DOHH2 (cell line): Measurements from ENCODE around the gene PCDHGA6.

Experiments used
- EZH2phosphoT487 ChIP-seq: fragments of 200-600 bp; sonication (generic); IDR thresholded peaks from 2 replicates; pipeline ENCODE4 v1.6.1; 2017; ENCODE audit warnings: borderline replicate concordance, mild to moderate bottlenecking, antibody characterized with exemption, low read length, moderate library complexity, mixed read lengths
- TF ChIP-seq, protein P1 (sequence below): fragments of 200-600 bp; sonication (generic); IDR thresholded peaks from one replicate; pipeline ENCODE4 v1.5.1; 2014; ENCODE audit warnings: antibody characterized with exemption, mild to moderate bottlenecking, low read depth, low read length; ENCODE audit not compliant: poor library complexity, severe bottlenecking

DNA sequence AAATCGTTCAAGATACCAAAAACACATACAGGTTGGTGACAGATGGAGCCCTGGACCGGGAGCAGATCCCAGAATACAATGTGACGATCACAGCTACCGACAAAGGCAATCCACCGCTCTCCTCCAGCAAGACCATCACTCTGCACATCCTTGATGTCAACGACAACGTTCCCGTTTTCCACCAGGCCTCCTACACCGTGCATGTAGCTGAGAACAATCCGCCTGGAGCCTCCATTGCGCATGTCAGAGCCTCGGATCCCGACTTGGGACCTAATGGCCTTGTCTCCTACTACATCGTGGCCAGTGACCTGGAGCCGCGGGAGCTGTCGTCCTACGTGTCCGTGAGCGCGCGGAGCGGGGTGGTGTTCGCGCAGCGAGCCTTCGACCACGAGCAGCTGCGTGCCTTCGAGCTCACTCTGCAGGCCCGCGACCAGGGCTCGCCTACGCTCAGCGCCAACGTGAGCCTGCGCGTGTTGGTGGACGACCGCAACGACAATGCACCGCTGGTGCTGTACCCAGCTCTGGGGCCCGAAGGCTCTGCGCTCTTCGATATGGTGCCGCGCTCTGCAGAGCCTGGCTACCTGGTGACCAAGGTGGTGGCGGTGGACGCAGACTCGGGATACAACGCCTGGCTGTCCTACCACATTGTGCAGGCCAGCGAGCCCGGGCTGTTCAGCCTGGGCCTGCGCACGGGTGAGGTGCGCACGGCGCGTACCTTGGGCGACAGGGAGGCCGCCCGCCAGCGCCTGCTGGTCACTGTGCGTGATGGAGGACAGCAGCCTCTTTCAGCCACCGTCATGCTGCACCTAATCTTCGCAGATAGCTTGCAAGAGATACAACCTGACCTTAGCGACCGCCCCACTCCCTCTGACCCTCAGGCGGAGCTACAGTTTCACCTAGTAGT lies 1.9 kb upstream of the PCDHGA6 start:
- TF ChIP-seq, protein P1, sequence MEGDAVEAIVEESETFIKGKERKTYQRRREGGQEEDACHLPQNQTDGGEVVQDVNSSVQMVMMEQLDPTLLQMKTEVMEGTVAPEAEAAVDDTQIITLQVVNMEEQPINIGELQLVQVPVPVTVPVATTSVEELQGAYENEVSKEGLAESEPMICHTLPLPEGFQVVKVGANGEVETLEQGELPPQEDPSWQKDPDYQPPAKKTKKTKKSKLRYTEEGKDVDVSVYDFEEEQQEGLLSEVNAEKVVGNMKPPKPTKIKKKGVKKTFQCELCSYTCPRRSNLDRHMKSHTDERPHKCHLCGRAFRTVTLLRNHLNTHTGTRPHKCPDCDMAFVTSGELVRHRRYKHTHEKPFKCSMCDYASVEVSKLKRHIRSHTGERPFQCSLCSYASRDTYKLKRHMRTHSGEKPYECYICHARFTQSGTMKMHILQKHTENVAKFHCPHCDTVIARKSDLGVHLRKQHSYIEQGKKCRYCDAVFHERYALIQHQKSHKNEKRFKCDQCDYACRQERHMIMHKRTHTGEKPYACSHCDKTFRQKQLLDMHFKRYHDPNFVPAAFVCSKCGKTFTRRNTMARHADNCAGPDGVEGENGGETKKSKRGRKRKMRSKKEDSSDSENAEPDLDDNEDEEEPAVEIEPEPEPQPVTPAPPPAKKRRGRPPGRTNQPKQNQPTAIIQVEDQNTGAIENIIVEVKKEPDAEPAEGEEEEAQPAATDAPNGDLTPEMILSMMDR: no peak
- TF ChIP-seq EZH2phosphoT487: no peak
